Activated CD4-positive, alpha-beta T cell treated with anti-CD3 and anti-CD28 coated beads, Interleukin-2, amount 10 ng/mL, durations not matched to agents 24 days and 14 days (primary cell): ENCODE measurements around the gene ZBTB25. TPM values are rescaled to one million over a fixed set of nuclear protein-coding genes. Genes with fewer than 3 reads are reported as not detected.

ENCODE experiments used
- DNase-seq: peaks from one replicate; pipeline ENCODE4 v3.0.0; 2022
- H3K27ac Mint-ChIP-seq: one replicate; pipeline ENCODE4 v1.8.0; 2022; ENCODE audit warnings: mild to moderate bottlenecking, mixed read lengths
- H3K27me3 Mint-ChIP-seq: one replicate; pipeline ENCODE4 v1.8.0; 2022; ENCODE audit warnings: mixed read lengths
- H3K36me3 Mint-ChIP-seq: one replicate; pipeline ENCODE4 v1.8.0; 2022; ENCODE audit warnings: low read depth, mild to moderate bottlenecking, mixed read lengths
- H3K4me1 Mint-ChIP-seq: one replicate; pipeline ENCODE4 v1.8.0; 2021; ENCODE audit warnings: mixed read lengths
- H3K4me3 Mint-ChIP-seq: one replicate; pipeline ENCODE4 v1.8.0; 2022; ENCODE audit warnings: mild to moderate bottlenecking, moderate library complexity, mixed read lengths
- H3K9me3 Mint-ChIP-seq: one replicate; pipeline ENCODE4 v1.8.0; 2021; ENCODE audit warnings: mixed read lengths
- intact Hi-C: fragments of 100-400 bp; cut with micrococcal nuclease; formaldehyde crosslinking; loops from one replicate; pipeline ENCODE4 v1.15.1; 2023
- total RNA-seq: library from RNA; stranded (reverse); gene quantifications from 2 replicates; pipeline ENCODE4 v1.2.3, GENCODE V29; 2022

The ZBTB25 gene
- 21.8 and 22.2 TPM in 2 replicates for total RNA-seq

- Mint-ChIP-seq H3K9me3 (no peaks in the 10 kb centered on the region), H3K27ac (peak within 1 kb of the TSS; percentile 100), H3K27me3 (peaks cover 1% of the 10 kb centered on the region), H3K36me3 (peaks cover 37% of the 10 kb centered on the region), H3K4me3 (peak within 1 kb of the TSS; percentile 94), H3K4me1 (peaks cover 56% of the 10 kb centered on the region)
- peak; percentile 99 for DNase-seq
- intact Hi-C loops = loop anchor here (1.0 to 5.0 kb wide), 5 partner anchors 8 to 165 kb away; partner anchors contain the start of genes AKAP5, HSPA2 and MTHFD1
These were observed at the start of gene ZBTB25 for GRCh38 chr14:64503434-64504309. Gene ZBTB25 (minus strand): TSS chr14:64503838. CDS start chr14:64490533, 13,305 bp downstream.

DNA sequence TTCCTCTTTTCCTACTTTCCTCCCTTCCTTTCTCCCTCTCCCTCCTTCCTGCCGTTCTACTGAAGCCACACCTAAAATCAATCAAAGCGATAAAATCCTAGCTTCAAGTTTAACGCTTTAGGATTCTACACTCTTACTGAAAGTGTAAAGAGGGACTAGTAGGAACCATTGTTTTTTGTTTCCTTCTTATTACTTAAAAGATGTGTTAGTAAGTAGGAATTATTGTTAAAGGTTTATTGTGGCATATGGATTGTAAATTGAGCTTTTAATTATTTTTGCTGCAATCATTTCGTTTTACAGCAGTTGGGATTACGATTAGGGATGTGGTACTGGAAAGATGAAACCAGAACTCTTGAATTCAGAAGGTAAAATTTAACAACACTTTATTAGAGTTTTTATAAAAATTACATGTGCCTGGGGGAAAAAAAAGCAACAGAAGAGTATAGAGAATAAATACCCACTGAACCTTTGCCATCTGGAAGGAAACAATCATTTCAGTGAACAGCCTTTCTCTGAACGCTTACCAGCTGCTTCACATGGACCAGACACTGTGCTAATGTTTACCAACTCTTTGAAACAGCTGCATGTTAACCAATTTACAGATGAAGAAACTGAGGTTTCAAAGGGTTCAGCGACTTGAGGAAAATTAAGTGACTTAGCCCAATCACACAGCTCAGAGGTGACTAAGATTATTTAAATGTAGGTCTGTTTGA, 47.1 kb upstream of the ZBTB25 start:
- peak; percentile 32 for DNase-seq
- Mint-ChIP-seq H3K4me1 (peaks cover 10% of the 10 kb centered on the region), H3K9me3 (no peaks in the 10 kb centered on the region), H3K27me3 (peaks cover 54% of the 10 kb centered on the region), H3K36me3 (peaks cover 2% of the 10 kb centered on the region), H3K4me3 (peak overlapping the region; percentile 59), H3K27ac (no peak overlapping the region)
- intact Hi-C loops = no loop called here

DNA sequence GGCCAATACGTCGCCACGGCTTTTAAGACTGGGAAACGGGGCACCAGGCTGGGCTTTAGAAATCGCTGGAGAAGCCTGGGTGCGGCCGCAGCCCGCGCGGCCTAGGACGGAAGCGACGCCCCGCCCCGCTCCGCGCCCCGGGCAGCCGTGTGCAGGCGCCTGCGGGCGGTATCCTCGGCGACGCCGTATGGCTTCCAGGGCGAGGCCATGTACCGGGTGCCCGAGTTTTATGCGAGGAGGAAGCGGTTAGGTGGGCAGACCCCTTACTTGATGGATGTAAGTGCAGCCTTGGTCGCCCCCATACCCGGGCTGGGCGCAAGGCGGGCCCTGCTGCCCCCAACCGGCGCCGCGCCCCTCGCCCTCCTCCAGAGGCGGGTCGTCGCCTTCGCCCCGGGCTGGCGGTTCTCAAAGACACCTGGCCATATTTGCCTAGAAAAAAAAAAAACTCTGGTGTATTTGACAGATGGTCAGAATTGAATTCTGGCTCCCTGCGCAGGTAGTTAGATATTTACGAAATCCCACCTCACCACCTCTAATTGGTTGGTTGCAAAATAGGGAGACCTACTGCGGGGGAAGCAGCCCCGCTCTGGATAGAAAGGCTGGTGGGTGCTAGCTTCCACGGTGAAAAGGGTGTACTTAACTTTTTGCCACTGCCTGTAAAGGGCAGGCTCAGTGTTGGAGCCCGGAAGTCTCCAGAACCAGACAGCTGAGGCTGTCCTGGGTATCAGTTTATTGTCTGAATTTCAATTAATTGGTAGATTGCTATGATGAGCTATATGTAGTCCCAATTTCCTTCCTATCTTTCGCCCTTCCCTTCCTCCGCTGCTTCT, 46.4 kb upstream of the ZBTB25 start, which contains the start of gene PPP1R36:
PPP1R36 (plus strand) TSS at position 171 of the 830 bp plus-strand sequence; CDS start at position 208, 37 bp downstream.
- Mint-ChIP-seq H3K36me3 (peaks cover 2% of the 10 kb centered on the region), H3K9me3 (no peaks in the 10 kb centered on the region), H3K4me3 (peak within 1 kb of the TSS; percentile 59), H3K27ac (no peak within 1 kb of the TSS), H3K4me1 (peaks cover 10% of the 10 kb centered on the region), H3K27me3 (peaks cover 48% of the 10 kb centered on the region)
- peak; percentile 84 for DNase-seq
- intact Hi-C loops = no loop called here

DNA sequence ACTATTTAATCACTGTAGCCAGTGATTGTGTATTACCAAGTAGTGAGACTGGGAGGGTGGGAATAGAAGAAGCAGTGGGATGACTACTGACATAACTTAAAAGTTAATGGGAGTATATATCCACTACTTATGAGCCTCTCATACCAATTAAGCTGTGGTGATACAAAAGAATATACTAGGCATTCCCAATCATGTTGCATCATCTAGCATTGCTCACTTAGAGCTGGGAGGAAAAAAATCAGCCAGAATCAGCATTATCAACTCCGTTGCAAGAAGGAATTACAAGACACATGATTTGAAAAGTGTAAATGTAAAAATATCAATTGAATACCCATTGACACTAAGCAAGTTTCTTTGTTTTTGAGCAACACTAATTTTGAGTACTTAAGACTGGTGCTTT, 45.4 kb upstream of the ZBTB25 start:
- peaks cover 2% of the 10 kb centered on the region for H3K36me3 Mint-ChIP-seq
- intact Hi-C loops = no loop called here
- H3K4me3 Mint-ChIP-seq = peak overlapping the region; percentile 58
- H3K9me3 Mint-ChIP-seq = no peaks in the 10 kb centered on the region
- peaks cover 10% of the 10 kb centered on the region for H3K4me1 Mint-ChIP-seq
- peaks cover 50% of the 10 kb centered on the region for H3K27me3 Mint-ChIP-seq
- no peak overlapping the region for H3K27ac Mint-ChIP-seq
- no peak for DNase-seq

GRCh38 chr14:64544607-64545312, 41.1 kb upstream of the ZBTB25 start:
- no peak overlapping the region for H3K27ac Mint-ChIP-seq
- peaks cover 9% of the 10 kb centered on the region for H3K36me3 Mint-ChIP-seq
- no peak for DNase-seq
- intact Hi-C loops = loop anchor here (5.0 kb wide), 2 partner anchors 163 to 338 kb away; no protein-coding TSS in a partner anchor
- peaks cover 54% of the 10 kb centered on the region for H3K27me3 Mint-ChIP-seq
- peaks cover 7% of the 10 kb centered on the region for H3K9me3 Mint-ChIP-seq
- no peak overlapping the region for H3K4me3 Mint-ChIP-seq
- peaks cover 21% of the 10 kb centered on the region for H3K4me1 Mint-ChIP-seq

DNA sequence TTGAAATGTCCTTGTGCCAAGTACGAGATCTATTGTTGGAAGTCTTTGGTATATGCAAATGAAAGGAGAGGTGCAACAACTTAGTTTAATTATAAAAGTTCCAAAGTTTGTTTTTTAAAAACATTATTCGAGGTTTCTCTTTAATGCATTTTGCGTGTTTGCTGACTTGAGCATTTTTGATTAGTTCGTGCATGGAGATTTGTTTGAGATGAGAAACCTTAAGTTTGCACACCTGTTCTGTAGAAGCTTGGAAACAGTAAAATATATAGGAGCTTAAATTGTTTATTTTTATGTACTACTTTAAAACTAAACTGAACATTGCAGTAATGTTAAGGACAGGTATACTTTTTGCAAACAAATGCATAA, 39.2 kb upstream of the ZBTB25 start:
- peak overlapping the region; percentile 86 for H3K4me3 Mint-ChIP-seq
- intact Hi-C loops = loop anchor here (5.0 kb wide), 2 partner anchors 164 to 339 kb away; no protein-coding TSS in a partner anchor
- H3K36me3 Mint-ChIP-seq = peaks cover 9% of the 10 kb centered on the region
- no peak overlapping the region for H3K27ac Mint-ChIP-seq
- H3K4me1 Mint-ChIP-seq = peaks cover 20% of the 10 kb centered on the region
- H3K9me3 Mint-ChIP-seq = peaks cover 7% of the 10 kb centered on the region
- H3K27me3 Mint-ChIP-seq = peaks cover 47% of the 10 kb centered on the region
- DNase-seq = peak; percentile 27

GRCh38 chr14:64541972-64542835, 38.6 kb upstream of the ZBTB25 start:
- peaks cover 20% of the 10 kb centered on the region for H3K4me1 Mint-ChIP-seq
- peaks cover 47% of the 10 kb centered on the region for H3K27me3 Mint-ChIP-seq
- H3K9me3 Mint-ChIP-seq = peaks cover 7% of the 10 kb centered on the region
- intact Hi-C loops = loop anchor here (2.0 to 5.0 kb wide), 4 partner anchors 95 to 899 kb away; no protein-coding TSS in a partner anchor
- peak overlapping the region; percentile 86 for H3K4me3 Mint-ChIP-seq
- no peak overlapping the region for H3K27ac Mint-ChIP-seq
- H3K36me3 Mint-ChIP-seq = peaks cover 9% of the 10 kb centered on the region
- no peak for DNase-seq

- intact Hi-C loops = loop anchor here (2.0 to 5.0 kb wide), 4 partner anchors 95 to 899 kb away; no protein-coding TSS in a partner anchor
- peaks cover 9% of the 10 kb centered on the region for H3K36me3 Mint-ChIP-seq
- peak; percentile 74 for DNase-seq
- peaks cover 20% of the 10 kb centered on the region for H3K4me1 Mint-ChIP-seq
- peak overlapping the region; percentile 86 for H3K4me3 Mint-ChIP-seq
- H3K27ac Mint-ChIP-seq = peak overlapping the region; percentile 45
- peaks cover 7% of the 10 kb centered on the region for H3K9me3 Mint-ChIP-seq
- peaks cover 47% of the 10 kb centered on the region for H3K27me3 Mint-ChIP-seq
These were observed 37.8 kb upstream of the ZBTB25 start for GRCh38 chr14:64541261-64541971.

- intact Hi-C loops = loop anchor here (1.0 to 5.0 kb wide), 5 partner anchors 37 to 898 kb away; partner anchors contain the start of gene ZBTB25
- peaks cover 7% of the 10 kb centered on the region for H3K9me3 Mint-ChIP-seq
- peaks cover 46% of the 10 kb centered on the region for H3K27me3 Mint-ChIP-seq
- H3K4me1 Mint-ChIP-seq = peaks cover 20% of the 10 kb centered on the region
- H3K27ac Mint-ChIP-seq = peak within 1 kb of the TSS; percentile 93
- DNase-seq = peak; percentile 98
- H3K36me3 Mint-ChIP-seq = peaks cover 9% of the 10 kb centered on the region
- peak within 1 kb of the TSS; percentile 86 for H3K4me3 Mint-ChIP-seq
These were observed 36.9 kb upstream of the ZBTB25 start, which contains the start of gene HSPA2 for GRCh38 chr14:64540208-64541202. Gene HSPA2 (plus strand): TSS chr14:64540741. CDS start chr14:64540850, 109 bp downstream.

- peaks cover 13% of the 10 kb centered on the region for H3K4me1 Mint-ChIP-seq
- intact Hi-C loops = no loop called here
- peaks cover 5% of the 10 kb centered on the region for H3K36me3 Mint-ChIP-seq
- H3K27ac Mint-ChIP-seq = no peak overlapping the region
- DNase-seq = no peak
- H3K9me3 Mint-ChIP-seq = peaks cover 3% of the 10 kb centered on the region
- H3K4me3 Mint-ChIP-seq = no peak overlapping the region
- H3K27me3 Mint-ChIP-seq = peaks cover 18% of the 10 kb centered on the region
These were observed 33.0 kb upstream of the ZBTB25 start for GRCh38 chr14:64536488-64537245.
